HG03469 (cell line): Measurements from ENCODE around the gene SENP1.
"Not testable (repeated sequence)": the region's sequence is repeated elsewhere in the genome, so short reads cannot be mapped to it uniquely, and the experiment has no call there.

Source experiments
- ATAC-seq: cut with Tn5 transposase; IDR thresholded peaks from one replicate; pipeline ENCODE4 v1.9.1; 2021; ENCODE audit warnings: mild to moderate bottlenecking, moderate library complexity, moderate number of reproducible peaks; ENCODE audit not compliant: unreplicated experiment

The SENP1 gene

DNA sequence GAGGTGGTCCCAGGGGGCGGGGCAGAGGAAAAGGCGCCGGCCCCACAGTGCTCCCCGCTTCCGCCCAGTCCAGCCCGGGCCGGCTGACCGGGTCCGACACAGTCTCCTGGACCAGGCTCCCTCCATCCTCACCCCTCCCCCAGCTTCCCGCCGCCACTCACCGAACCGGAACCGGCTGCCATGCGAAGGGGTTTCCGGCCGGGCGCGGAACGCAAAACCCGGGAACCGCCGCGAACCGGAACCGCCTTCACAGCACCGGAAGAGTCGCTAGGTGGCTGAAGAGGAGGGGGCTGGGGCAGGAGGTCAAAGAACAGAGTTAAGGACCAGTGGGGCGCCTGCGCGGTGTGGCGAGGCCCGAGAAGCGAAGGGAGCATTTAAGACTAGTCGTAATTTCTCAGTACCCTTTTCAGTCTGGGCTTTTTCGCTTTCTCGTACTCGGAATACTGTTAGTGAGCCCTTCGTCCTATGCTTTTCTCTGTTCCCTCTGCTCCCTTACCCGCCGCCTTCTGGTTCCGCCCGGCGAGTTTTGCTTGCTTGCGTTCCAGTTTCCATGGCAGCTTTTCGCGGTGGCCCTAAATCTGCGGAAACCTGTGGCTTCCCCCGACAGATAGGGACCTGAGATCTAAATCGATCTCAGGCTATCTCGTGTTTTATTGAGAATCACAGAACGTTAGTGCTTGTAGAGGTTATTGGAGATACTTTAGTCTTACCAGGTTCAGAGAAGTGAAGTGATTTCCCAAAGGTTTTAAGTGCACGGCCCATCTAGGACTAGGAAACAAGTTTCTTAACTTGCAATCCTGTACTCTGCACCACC lies at the start of gene SENP1:
Gene SENP1 (minus strand): TSS at position 213 of the 814 bp plus-strand sequence. CDS start 4,607 bp downstream, outside the sequence.
- ATAC-seq: peak; percentile 35

DNA sequence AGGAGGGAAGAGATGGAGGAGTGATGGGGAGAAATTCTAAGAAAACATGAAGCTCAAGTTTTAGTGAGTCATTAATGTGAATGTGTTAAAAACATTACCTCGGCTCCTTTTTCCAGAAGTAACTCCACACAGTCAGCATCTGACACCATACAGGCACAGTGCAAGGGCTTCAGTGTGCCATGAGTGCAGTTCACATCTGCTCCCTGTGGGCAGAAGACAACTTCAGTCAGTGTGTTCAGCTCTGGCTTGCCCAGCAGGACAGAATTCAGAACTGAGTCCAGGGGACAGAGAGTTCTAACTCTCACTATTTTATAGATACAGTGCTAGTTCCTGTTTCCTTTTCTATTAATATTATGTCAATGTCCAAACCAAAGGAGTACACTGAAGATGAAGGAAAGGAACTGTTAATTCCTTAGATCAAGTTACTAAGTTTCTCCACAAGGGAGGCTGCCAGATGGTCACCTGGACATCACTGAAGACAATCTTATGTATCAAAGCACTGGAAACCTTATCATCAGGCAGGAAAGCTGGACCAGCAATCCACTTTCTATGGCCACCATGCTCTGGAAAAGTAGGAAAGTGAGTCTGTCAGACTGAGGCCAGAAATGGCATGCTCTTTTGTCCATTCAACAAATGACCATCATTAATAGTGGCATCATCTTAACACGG lies 45.4 kb upstream of the SENP1 start:
- no peak for ATAC-seq

DNA sequence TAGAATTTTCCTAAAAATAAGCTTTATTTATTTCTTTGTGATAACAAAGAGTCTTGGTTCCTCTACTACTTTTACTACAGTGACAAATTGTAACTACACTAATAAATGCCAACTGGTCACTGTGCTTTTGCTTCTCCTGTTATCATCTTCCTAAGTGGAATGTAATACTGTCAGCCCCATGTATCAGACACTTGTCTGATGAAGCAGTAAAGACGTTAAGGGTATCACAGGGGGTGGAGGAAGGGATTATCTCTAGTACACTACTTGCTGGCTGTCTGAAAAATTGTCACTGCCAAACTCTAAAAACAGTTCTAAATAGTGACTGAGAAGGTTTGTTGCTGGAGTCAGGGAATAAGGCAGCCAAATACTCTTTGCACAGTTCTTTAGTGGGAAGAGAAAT lies 40.1 kb upstream of the SENP1 start:
- ATAC-seq: no peak

DNA sequence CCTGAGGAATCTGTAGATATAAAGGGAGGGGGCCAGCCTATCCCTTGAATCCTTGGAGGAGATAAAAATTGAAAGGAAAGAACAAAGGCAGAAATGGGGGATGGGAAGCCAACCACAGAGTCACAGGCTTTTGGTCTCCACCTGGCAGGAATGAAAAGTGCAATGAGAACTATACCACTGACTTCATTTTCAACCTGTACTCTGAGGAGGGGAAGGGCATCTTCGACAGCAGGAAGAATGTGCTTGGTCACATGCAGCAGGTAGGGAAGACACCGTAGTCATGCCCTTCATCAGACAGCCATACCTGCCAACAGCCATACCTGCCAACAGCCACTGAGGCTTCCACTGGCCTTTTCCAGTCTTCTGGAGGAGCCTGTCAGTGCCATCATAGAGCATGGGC lies 38.0 kb upstream of the SENP1 start:
- ATAC-seq: no peak

DNA sequence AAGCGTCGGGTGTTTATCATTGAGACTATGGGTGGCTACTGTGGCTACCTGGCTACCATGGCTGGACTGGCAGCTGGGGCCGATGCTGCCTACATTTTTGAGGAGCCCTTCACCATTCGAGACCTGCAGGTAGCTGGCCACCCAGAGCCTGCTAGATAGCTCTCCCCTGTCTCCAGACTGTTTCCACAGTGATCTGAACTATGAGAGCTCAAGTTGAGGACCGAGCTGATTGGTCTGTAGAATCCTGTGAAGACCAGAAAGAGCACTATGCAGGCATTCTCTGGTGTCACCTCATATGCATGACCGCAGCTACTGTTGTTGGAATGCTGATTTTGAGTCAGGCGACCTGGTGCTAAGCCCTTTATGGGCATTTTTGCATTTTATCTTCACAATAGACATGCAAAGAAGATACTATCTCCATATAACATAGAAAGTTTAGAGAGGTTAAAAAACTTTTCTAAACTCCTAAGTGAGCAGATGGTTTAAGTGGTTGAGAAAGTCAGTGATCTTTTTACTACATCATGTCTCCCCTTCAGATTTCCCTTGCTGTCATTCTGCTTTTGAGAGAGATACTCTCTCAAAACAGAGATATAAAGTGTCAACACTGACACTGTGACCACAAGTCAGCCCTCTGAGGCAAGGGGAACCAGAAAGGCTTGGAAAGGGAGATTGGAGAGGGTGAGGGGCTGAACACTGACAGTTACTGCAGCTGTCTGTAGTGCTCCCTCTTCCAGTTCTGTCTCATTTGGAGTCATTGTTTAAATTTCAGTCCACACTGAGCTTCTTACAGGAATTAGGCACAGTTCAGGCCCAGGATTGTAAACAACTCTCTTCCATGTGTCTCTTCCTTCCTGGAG lies 37.2 kb upstream of the SENP1 start:
- ATAC-seq: no peak

DNA sequence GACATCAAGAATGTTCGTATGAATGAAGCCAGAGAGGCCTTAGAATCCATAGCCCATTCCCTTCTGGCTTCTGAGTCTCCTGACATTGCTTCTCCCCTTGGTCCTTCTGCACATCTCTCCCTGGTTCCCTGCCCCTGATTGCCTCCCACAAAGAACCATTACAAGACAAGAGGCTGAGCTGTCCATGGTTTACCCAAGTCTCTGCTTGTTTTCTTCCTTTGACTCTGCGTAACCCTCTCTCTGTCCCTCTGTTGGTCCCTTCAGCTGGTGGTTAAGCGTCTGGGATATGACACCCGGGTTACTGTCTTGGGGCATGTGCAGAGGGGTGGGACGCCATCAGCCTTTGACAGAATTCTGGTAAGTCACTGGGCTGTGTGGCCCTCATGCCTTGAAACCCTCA lies 29.1 kb upstream of the SENP1 start:
- ATAC-seq: no peak

DNA sequence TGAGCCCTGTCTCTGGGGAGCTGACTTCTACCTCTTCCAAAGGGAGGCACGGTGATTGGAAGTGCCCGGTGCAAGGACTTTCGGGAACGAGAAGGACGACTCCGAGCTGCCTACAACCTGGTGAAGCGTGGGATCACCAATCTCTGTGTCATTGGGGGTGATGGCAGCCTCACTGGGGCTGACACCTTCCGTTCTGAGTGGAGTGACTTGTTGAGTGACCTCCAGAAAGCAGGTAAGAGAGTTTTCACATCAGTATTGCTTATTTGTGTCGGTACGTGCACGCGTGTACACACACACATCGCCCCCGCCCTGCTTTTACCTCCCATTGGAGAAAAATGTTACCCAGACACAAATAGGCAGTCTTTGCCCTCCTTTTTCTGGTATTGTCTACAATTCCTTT lies 26.9 kb upstream of the SENP1 start:
- ATAC-seq: no peak

DNA sequence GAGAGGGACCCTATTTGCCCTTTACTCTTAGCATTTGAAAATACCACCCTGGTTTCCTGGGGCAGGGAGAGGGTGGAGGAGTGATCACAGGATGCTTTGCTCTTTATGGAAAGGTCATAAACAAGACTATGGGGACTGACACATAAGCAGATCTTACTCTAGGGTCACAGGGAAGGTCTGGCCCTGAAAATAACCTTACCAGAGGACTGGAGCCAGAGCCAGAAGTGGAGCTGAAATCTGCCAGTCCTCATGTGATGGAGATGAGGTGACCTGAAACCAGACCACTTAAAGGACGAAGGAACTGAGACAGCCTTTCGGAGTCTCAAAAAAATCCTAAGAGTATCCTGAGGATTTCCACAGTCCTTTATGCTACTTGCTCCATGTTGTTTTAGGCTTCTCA lies 25.6 kb upstream of the SENP1 start:
- ATAC-seq: no peak

DNA sequence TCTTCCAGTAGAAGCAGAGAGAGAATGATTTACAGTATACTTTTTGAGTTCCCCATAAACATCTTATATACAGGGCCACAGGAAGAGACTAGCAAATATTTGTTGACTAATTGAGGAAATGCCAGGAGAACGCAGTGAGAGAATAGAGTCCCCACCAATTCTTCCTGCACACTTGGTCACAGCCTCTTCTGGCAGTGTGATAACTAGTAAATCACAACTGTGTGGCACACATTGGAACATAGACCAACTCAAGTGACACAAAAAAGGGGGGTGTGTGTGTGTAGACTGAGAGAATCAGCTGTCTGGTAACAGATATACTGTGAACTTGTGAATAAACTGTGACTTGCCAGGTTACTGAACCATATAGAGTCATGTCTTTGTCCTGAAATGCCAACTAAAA lies 23.5 kb upstream of the SENP1 start:
- ATAC-seq: no peak

DNA sequence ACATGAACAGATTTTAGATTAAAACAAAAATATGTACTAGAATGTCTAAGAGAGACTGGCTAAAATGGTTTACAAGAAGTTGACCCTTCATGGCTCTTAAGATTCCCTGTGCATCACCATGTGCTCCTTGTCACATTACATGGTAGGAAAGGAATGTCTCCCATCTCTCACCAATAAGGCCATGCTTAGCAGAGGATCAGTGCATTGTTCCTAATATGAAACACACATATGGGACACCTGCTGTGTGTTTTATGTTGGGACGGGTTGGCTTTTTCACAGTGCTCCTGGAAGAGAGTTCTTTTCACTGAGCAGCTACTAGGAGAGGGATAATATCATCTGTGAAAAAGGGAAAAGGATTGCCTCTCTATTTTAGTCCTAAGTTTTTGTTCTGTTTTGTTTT lies 22.9 kb upstream of the SENP1 start:
- no peak for ATAC-seq

DNA sequence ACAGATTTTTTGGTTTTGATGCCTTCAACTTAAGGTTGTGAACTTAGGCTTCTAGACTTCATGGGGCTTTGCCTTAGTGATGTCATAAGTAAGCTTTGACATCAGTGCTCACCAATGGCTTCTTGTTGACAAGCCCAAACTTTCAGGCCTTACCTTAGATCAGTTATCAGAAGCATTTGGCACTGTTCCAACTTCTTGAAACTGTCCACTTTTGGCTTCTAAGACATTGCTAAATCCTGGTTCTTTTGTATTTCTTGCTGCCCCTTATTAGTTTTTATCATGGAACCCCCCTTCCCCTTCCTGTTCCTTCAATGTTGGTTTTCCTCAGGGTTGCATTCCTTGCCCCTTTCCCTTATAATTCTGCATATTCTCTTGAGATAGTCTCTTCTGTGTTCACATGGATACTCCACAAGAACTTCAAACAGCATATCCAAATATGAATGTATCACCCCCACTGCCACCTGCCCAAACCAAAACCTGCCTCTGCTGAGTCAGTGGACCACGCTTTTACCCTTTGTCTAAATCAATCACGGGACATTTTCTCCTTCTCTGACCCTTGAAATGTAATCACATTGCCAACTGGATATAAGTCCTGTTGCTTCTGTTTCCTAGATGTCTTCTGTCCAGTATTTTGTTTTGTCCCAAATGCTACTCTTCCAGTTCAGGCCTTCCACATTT lies 21.2 kb upstream of the SENP1 start:
- no peak for ATAC-seq

DNA sequence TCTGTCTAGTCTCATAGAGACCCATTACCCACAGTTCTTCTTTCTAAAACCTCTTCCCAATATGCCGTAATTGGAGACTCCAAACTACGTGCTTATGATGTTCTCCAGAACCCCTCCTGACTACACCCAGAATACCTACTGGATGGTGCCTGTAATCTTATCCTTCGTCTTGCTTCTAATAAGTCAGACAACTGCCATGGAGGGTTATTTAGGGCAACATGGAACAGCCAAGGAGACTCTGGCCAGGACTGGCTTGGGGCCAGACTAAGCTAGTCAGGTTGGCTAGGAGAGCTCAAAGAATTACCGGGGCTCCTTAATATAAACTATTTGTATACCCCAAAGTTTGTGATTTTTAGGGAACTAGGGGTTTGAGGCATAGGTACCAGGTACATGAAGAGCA lies 20.1 kb upstream of the SENP1 start:
- ATAC-seq: no peak

DNA sequence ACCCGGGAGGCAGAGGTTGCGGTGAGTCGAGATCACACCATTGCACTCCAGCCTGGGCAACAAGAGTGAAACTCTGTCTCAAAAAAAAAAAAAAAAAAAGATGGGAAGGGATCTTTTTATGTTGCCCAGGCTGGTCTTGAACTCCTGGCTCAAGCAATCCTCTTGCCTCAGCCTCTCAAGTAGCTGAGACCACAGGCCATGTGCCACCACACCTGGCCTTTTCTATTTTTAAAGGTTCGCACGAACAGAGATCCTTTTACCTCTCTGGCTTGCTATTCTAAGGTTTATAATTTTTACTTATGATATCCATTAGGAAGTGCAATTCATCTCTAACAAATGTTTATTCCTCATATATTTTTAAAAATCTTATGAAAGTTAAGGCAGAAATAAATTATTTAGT lies 19.7 kb upstream of the SENP1 start:
- ATAC-seq: not testable (repeated sequence)

DNA sequence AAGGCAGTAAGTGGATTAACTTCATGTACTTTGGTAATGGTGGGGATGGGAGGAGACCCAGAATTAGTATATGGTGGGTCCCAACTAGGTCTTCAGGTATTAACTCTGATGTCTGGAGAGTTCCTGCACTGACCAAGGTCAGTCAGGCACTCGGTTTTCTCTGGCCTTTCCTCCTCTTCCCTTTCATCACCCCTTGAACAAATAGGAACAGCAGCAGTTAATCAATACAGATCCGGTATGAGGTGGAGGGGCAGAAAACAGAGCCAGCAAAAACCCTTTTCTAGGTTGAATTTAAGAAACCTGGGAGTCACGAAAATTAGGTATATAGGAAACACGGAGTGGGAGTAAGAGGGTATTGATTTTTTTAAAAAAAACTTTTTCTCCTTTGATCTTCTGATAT lies 17.3 kb upstream of the SENP1 start:
- ATAC-seq: no peak

DNA sequence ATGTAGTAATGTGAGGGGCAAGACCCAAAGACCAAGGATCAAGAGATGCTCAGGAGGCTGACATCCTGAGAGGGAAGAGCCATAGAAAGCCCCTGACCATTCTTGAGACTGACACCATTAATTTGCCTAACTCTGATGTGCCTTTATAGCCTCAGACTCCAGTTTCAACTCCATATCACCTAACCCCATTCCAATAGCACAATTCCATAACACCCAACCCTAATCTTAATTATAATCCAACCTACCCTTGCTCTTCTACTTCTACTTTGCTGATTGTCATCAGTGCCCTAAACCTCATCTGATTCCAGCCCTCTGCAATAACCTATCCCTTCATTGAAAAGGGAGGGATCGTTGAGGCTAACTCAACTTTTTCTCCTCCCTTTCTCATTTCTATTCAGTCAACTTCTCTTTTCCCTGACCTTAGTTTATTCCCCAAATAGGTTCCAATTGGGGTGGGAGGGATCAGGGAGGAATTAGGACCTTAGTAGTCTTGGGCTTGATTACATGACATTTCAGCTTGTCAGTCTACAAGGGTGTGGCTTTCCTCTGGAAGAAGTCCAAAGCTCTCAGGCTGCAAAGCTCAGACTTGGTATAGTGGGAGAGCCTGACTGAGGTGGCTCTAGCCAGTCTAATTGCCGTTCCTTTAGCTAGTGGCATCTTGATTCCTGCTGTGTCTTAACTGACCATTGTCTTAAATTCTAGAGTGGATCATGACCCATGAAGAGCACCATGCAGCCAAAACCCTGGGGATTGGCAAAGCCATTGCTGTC lies 16.4 kb upstream of the SENP1 start:
- ATAC-seq: no peak

DNA sequence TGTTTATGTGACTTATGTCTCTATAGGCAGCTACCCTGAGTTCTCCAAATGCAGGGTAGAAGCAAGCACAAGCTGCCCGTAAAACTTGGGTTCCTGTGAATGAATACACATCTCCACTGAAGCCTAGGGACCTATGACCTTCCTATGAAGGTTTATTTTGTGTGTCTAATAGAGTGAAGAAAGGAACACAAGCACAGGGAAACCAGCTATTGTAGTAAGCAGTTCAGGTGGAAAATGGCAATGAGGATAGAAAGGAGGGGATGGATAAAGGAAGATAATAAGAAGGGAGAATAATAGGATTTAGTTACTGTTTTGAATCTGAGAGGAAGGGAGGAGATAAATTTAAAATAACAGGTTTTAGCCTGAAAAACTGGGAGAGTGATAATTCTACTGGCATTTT lies 15.6 kb upstream of the SENP1 start:
- no peak for ATAC-seq

DNA sequence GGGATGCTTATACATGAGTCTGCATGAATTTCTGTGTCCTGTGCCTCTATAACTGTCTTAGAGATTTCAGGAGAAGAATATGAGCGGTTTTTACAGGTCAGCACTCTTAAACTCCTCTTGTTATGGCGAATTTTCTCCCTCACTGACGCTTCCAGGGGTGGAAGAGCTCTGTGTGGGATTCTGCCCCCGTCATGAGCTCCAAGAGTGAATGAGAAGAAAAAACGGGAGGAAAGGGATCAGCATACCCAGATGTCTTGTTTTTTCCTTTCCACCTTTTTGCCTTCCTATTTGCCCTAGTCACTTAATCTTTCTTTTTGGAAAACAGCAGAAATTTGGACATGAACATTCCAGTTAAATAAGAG lies 13.9 kb upstream of the SENP1 start:
- ATAC-seq: no peak

DNA sequence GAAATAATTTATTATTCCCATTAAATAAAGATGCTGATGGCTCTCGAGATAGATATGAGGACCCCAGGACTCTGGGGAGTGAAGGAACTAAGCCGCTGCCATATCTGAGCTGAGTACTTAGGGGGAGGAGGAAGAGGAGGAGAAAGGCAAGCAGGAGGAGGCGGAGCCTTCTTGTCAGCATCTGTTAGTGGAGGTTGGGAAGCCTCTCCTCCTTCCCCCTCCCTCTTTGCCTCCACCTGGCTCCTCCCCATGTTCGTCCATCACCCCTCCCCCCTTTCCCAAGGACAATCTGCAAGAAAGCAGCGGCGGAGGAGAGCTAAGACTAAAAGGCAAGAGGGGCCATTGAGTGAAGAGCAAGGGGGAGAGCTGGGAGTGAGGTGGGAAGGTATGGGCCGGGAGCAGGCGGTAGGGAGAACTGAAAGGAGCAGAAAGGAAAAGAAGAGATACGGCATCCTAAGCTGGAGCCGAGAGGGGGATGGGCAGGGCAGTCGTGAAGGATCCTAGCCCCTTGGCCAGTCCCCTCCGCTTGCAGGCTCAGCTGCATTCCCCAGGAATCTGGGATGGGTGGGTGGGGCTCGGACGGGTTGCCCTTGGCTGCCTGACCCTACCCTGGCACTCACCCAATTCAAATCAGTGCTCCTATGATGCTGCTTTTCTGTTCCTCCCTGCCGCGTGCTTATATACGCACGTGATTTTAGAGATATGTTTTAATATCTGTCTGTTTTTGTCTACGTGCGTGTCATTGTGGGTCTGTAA lies 13.4 kb upstream of the SENP1 start, which contains the start of gene PFKM:
Gene PFKM (plus strand): TSS at position 287 of the 756 bp plus-strand sequence. CDS start 3,411 bp downstream, outside the sequence.
- peak; percentile 98 for ATAC-seq

DNA sequence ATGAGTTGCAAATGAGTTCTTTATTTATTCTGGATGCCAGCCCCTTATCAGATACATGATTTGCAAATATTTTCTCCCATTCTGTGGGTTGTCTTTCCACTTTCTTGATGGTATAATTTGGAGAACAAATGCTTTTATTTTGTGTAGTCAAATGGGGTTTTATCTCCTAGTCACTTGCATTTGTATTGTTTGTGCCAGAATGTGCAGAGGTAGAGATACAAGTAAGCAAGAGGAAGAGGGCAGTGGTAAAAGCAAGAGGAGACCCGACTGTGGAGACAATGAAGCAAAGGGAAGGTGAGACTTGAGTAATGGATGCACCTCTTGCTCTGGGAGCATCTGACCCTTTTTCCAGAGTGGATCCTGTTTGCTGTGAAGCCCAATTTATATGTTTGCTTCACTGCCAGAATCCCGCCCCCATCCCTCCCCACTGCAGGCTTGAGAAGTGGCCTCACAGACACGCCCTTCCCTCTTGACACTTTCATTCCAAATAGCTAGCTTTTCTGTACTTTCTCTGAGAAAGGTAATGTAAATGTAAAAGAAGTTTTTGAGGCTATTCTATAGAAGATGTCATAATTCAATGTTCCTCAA lies 12.5 kb upstream of the SENP1 start:
- no peak for ATAC-seq
